ENCODE data around the gene CNN1.
A peak's percentile ranks its signal among the peaks of the same experiment; 100 is the strongest.

The CNN1 gene

DNA sequence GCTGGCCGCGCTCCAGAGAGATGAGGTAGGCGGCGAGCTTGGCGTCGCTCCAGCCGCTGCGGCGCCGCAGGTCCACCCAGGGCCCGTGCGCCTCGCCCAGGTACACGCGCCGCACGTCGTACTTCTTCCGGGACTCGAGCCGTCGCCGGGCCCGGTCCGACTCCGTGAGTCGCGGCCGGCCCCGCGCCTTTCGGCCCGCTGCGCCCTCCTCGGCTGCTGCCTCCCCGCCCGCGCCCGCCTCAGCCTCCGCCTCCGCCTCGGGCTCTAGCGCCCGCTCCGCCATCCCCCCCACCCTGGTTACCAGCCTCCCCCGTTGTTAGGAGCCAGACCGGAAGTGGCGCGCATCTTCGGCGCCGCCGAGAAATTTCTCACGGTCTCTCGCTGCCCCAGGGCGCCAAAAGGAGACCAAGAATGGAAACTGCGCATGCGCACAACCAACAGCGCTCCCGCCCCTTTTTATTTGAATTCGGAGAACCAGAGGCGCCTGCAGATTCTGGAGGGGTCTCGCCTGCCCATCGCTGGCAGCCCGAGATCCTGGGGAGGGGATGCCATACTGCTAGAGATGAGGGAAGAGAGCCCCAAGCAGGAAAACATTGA, 33.0 kb upstream of the CNN1 start, which contains the start of gene ZNF653:
TSS of gene ZNF653 (minus strand) at position 336 of the 597 bp plus-strand sequence. CDS start at position 283, 53 bp downstream.
- H3K4me1 ChIP-seq (ENCODE audit: control insufficient read depth, low read depth, low read length), result peaks cover 4% of the 10 kb centered on the region
- peak within 1 kb of the TSS; percentile 81 for H3K27ac ChIP-seq (ENCODE audit: low read depth, low read length)
- no CpG with 5 or more reads among the region's 65 CpGs for WGBS (ENCODE audit: extremely low coverage, insufficient coverage, low lambda C conversion rate)
- no peaks in the 10 kb centered on the region for H3K79me2 ChIP-seq (ENCODE audit: control insufficient read depth, insufficient read depth, low read length)
- no peak within 1 kb of the TSS for H4K5ac ChIP-seq (ENCODE audit: low read length)
- DNase-seq, result peak; percentile 97
- H3K27me3 ChIP-seq (ENCODE audit: insufficient read depth, low read length, poor library complexity), result no peaks in the 10 kb centered on the region
- peak within 1 kb of the TSS; percentile 30 for H4K8ac ChIP-seq (ENCODE audit: low read depth, low read length)
- H3K4me2 ChIP-seq (ENCODE audit: low read length), result peak within 1 kb of the TSS; percentile 94
- peak within 1 kb of the TSS; percentile 70 for H3K18ac ChIP-seq (ENCODE audit: low read length)
- peak within 1 kb of the TSS; percentile 64 for H3K4ac ChIP-seq (ENCODE audit: low read depth, low read length)
- H2BK120ac ChIP-seq (ENCODE audit: low read depth, low read length), result no peak within 1 kb of the TSS
- peak within 1 kb of the TSS; percentile 81 for H3K9ac ChIP-seq (ENCODE audit: low read length)
- peak within 1 kb of the TSS; percentile 72 for H3K4me3 ChIP-seq (ENCODE audit: low read length)
- no peak within 1 kb of the TSS for H2AK5ac ChIP-seq (ENCODE audit: low read length)
- H3K23ac ChIP-seq (ENCODE audit: low read length), result no peak within 1 kb of the TSS
- H3K36me3 ChIP-seq (ENCODE audit: control insufficient read depth, insufficient read depth, low read length), result no peaks in the 10 kb centered on the region
- no peaks in the 10 kb centered on the region for H3K79me1 ChIP-seq (ENCODE audit: low read length)
- peak within 1 kb of the TSS; percentile 99 for H3K56ac ChIP-seq (ENCODE audit: low read length)
- peak within 1 kb of the TSS; percentile 48 for H2BK5ac ChIP-seq (ENCODE audit: low read length)
- H2BK15ac ChIP-seq (replicated peaks; ENCODE audit: low read depth), result no peak within 1 kb of the TSS

DNA sequence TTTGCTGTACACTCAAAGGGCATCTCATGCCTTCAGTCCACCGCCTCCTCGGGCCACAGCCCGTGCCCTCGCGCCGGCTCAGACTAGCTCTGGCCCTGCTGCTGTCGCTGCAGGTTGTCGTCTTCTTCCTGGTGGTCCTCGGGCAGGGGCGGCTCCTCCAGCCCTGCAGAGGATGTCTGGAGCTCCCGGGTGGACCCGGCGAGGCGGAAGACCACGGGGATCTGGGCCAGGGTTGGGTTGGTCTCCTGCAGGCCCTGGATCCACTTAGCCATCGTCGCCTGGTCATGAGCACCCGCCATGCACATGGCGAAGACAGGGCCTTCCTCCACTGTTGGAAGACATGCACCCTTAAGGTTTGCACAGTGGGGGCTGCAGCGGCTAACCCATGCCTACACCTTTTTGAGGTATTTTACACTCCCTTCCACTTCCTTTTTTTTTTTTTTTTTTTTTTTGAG, 32.5 kb upstream of the CNN1 start:
- no peak overlapping the region for H3K23ac ChIP-seq (ENCODE audit: low read length)
- WGBS (ENCODE audit: extremely low coverage, insufficient coverage, low lambda C conversion rate), result no CpG with 5 or more reads among the region's 20 CpGs

DNA sequence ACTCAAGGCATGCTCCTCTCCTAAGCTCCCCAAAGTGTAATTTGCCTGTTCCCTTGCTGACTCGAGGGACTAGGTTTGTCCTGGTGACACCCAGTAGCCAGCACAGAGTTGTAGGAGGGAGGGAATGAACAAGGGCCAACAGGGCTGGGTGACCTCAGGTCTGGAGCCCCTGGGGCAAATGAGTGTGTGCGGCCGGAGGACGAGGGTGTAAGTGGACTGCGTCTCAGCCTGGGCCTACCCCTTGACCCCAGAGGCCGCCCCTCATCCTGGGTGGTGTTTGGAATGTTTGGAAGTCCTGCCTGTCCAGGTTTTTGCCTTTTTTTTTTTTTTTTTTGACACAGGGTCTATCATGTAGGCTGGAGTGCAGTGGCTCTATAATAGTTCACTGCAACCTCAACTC, 31.7 kb upstream of the CNN1 start:
- no peaks in the 10 kb centered on the region for H3K36me3 ChIP-seq (ENCODE audit: control insufficient read depth, insufficient read depth, low read length)
- H4K5ac ChIP-seq (ENCODE audit: low read length), result no peak overlapping the region
- H3K4me1 ChIP-seq (ENCODE audit: control insufficient read depth, low read depth, low read length), result peaks cover 4% of the 10 kb centered on the region
- no peak overlapping the region for H3K4me3 ChIP-seq (ENCODE audit: low read length)
- WGBS (ENCODE audit: extremely low coverage, insufficient coverage, low lambda C conversion rate), result no CpG with 5 or more reads among the region's 6 CpGs
- H3K4ac ChIP-seq (ENCODE audit: low read depth, low read length), result no peak overlapping the region
- H3K79me2 ChIP-seq (ENCODE audit: control insufficient read depth, insufficient read depth, low read length), result no peaks in the 10 kb centered on the region
- no peaks in the 10 kb centered on the region for H3K27me3 ChIP-seq (ENCODE audit: insufficient read depth, low read length, poor library complexity)
- H3K9ac ChIP-seq (ENCODE audit: low read length), result no peak overlapping the region
- H3K23ac ChIP-seq (ENCODE audit: low read length), result no peak overlapping the region
- H3K4me2 ChIP-seq (ENCODE audit: low read length), result no peak overlapping the region
- no peak overlapping the region for H3K27ac ChIP-seq (ENCODE audit: low read depth, low read length)
- no peaks in the 10 kb centered on the region for H3K79me1 ChIP-seq (ENCODE audit: low read length)
- H4K8ac ChIP-seq (ENCODE audit: low read depth, low read length), result no peak overlapping the region
- H3K18ac ChIP-seq (ENCODE audit: low read length), result no peak overlapping the region
- DNase-seq, result no peak
- no peak overlapping the region for H2BK120ac ChIP-seq (ENCODE audit: low read depth, low read length)
- H2BK15ac ChIP-seq (replicated peaks; ENCODE audit: low read depth), result no peak overlapping the region
- H2AK5ac ChIP-seq (ENCODE audit: low read length), result no peak overlapping the region
- no peak overlapping the region for H3K56ac ChIP-seq (ENCODE audit: low read length)
- no peak overlapping the region for H2BK5ac ChIP-seq (ENCODE audit: low read length)

More for the DNA sequence above, 32.5 kb upstream of the CNN1 start:
- Histone ChIP-seq H3K4me3 (ENCODE audit: low read length) (no peak overlapping the region), H3K4ac (ENCODE audit: low read depth, low read length) (no peak overlapping the region), H4K8ac (ENCODE audit: low read depth, low read length) (peak overlapping the region; percentile 7), H2BK120ac (ENCODE audit: low read depth, low read length) (no peak overlapping the region), H3K18ac (ENCODE audit: low read length) (no peak overlapping the region), H3K56ac (ENCODE audit: low read length) (peak overlapping the region; percentile 87), H2AK5ac (ENCODE audit: low read length) (no peak overlapping the region), H4K5ac (ENCODE audit: low read length) (no peak overlapping the region), H3K79me1 (ENCODE audit: low read length) (no peaks in the 10 kb centered on the region), H2BK5ac (ENCODE audit: low read length) (peak overlapping the region; percentile 48), H3K79me2 (ENCODE audit: control insufficient read depth, insufficient read depth, low read length) (no peaks in the 10 kb centered on the region), H3K4me2 (ENCODE audit: low read length) (peak overlapping the region; percentile 80), H2BK15ac (replicated peaks; ENCODE audit: low read depth) (no peak overlapping the region), H3K9ac (ENCODE audit: low read length) (peak overlapping the region; percentile 81), H3K27ac (ENCODE audit: low read depth, low read length) (no peak overlapping the region), H3K4me1 (ENCODE audit: control insufficient read depth, low read depth, low read length) (peaks cover 4% of the 10 kb centered on the region), H3K36me3 (ENCODE audit: control insufficient read depth, insufficient read depth, low read length) (no peaks in the 10 kb centered on the region), H3K27me3 (ENCODE audit: insufficient read depth, low read length, poor library complexity) (no peaks in the 10 kb centered on the region)
- DNase-seq, result no peak

DNA sequence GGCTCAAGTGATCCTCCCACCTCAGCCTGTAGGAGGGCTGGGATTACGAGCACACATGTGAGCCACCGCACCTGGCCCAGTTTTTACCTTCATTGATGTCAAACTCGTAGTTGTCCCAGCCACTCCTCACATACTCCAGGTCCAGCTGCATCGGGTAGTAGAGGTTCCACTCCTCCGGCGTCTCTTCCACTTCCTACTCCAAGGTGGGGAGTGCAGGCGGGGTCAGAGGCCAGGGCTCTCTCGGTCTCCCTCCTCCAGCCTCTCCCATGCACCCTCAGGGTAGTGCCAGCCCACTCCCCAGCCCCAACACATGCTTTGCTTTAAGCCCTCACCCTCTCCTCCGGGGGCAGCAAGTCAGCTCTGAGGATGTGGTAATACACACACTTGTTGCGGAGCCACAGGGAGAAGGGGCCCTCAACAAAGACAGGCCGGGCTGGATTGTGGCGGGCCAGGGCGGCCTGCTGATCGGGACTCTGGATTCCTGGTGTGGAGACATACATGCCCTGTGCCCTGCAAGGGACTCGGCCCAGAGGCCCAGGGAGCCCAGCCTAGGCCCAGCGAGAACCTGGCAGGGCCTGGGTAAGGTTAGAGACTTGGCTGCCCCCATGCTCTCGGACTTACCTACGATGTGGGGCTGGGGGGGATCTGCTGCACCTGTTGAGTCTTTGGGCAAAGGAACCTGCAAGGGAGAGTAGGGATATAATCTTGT, 31.1 kb upstream of the CNN1 start:
- H3K9ac ChIP-seq (ENCODE audit: low read length), result no peak overlapping the region
- H3K18ac ChIP-seq (ENCODE audit: low read length), result no peak overlapping the region
- no peak overlapping the region for H3K4ac ChIP-seq (ENCODE audit: low read depth, low read length)
- no peak overlapping the region for H2BK5ac ChIP-seq (ENCODE audit: low read length)
- no peak overlapping the region for H3K4me2 ChIP-seq (ENCODE audit: low read length)
- H3K4me3 ChIP-seq (ENCODE audit: low read length), result no peak overlapping the region
- no peak overlapping the region for H2BK15ac ChIP-seq (replicated peaks; ENCODE audit: low read depth)
- no peak overlapping the region for H3K27ac ChIP-seq (ENCODE audit: low read depth, low read length)
- H3K27me3 ChIP-seq (ENCODE audit: insufficient read depth, low read length, poor library complexity), result no peaks in the 10 kb centered on the region
- H3K4me1 ChIP-seq (ENCODE audit: control insufficient read depth, low read depth, low read length), result peaks cover 4% of the 10 kb centered on the region
- DNase-seq, result no peak
- no CpG with 5 or more reads among the region's 18 CpGs for WGBS (ENCODE audit: extremely low coverage, insufficient coverage, low lambda C conversion rate)
- H2BK120ac ChIP-seq (ENCODE audit: low read depth, low read length), result no peak overlapping the region
- no peak overlapping the region for H2AK5ac ChIP-seq (ENCODE audit: low read length)
- H3K56ac ChIP-seq (ENCODE audit: low read length), result no peak overlapping the region
- no peak overlapping the region for H3K23ac ChIP-seq (ENCODE audit: low read length)
- H3K79me2 ChIP-seq (ENCODE audit: control insufficient read depth, insufficient read depth, low read length), result no peaks in the 10 kb centered on the region
- H3K36me3 ChIP-seq (ENCODE audit: control insufficient read depth, insufficient read depth, low read length), result no peaks in the 10 kb centered on the region
- H4K8ac ChIP-seq (ENCODE audit: low read depth, low read length), result no peak overlapping the region
- H3K79me1 ChIP-seq (ENCODE audit: low read length), result no peaks in the 10 kb centered on the region
- H4K5ac ChIP-seq (ENCODE audit: low read length), result no peak overlapping the region

DNA sequence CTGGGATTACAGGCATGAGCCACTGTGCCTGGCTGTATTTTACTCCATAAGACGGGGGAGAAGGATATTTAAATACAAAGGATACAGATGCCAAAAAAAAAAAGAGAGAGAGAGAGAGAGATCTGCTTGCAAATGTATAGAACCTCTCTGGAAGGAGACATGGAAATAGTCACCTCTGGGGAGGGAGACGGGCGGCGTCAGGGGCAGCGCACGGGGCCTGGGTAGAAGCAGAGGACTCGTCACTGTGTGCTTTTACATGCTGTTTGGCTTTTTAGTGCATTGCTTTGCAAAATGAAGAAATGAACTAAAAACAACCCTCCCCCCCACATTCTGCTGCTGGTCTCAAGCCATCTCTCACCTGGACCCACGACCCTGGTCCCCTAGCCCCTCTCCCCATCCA, 28.2 kb upstream of the CNN1 start:
- Histone ChIP-seq H3K56ac (ENCODE audit: low read length) (no peak overlapping the region), H3K27me3 (ENCODE audit: insufficient read depth, low read length, poor library complexity) (no peaks in the 10 kb centered on the region), H2BK15ac (replicated peaks; ENCODE audit: low read depth) (no peak overlapping the region), H3K79me2 (ENCODE audit: control insufficient read depth, insufficient read depth, low read length) (no peaks in the 10 kb centered on the region), H3K79me1 (ENCODE audit: low read length) (no peaks in the 10 kb centered on the region), H3K23ac (ENCODE audit: low read length) (no peak overlapping the region), H2AK5ac (ENCODE audit: low read length) (no peak overlapping the region), H3K4me1 (ENCODE audit: control insufficient read depth, low read depth, low read length) (no peaks in the 10 kb centered on the region), H3K4me3 (ENCODE audit: low read length) (no peak overlapping the region), H3K9ac (ENCODE audit: low read length) (no peak overlapping the region), H3K27ac (ENCODE audit: low read depth, low read length) (no peak overlapping the region), H3K4ac (ENCODE audit: low read depth, low read length) (no peak overlapping the region), H2BK120ac (ENCODE audit: low read depth, low read length) (no peak overlapping the region), H4K8ac (ENCODE audit: low read depth, low read length) (no peak overlapping the region), H3K36me3 (ENCODE audit: control insufficient read depth, insufficient read depth, low read length) (no peaks in the 10 kb centered on the region), H2BK5ac (ENCODE audit: low read length) (no peak overlapping the region), H3K4me2 (ENCODE audit: low read length) (no peak overlapping the region), H3K18ac (ENCODE audit: low read length) (no peak overlapping the region), H4K5ac (ENCODE audit: low read length) (no peak overlapping the region)
- WGBS (ENCODE audit: extremely low coverage, insufficient coverage, low lambda C conversion rate), result no CpG with 5 or more reads among the region's 8 CpGs
- no peak for DNase-seq

Data from mesendoderm (in vitro differentiated cells).